GM12801 (cell line): ENCODE data around the gene TACC2.

Source experiments
- TF ChIP-seq, protein P1 (sequence below): IDR thresholded peaks from one replicate; pipeline ENCODE4 v1.5.1; 2011; ENCODE audit warnings: control low read depth; ENCODE audit not compliant: insufficient read length; ENCODE audit errors: extremely low read depth

Gene TACC2

DNA sequence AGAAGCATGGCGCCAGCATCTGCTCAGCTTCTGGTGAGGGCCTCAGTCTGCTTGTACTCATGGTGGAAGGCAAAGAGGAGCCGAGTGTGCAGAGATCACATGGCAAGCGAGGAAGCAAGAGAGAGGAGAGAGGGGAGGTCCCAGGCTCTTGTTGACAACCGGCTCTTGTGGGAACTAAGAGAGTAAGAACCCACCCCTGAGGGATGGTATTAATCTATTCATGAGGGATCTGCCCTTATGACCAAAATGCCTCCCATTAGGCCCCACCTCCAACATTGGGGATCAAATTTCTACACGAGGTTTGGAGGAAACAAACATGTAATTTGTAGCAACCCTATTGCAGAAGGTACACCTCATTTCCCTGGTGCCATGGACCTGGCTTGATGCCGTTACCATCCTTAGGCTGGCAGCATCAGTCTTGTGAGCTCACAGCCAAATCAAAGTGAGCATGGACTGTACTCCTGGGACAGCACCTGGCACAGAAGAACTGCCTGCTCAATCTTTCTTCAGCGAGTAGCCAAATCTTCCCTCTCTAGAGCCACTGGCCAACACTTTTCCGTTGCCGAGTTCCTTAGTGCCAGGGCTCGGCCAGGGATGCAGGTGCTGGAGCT, 288.7 kb downstream of the TACC2 start:
- TF ChIP-seq, protein P1, sequence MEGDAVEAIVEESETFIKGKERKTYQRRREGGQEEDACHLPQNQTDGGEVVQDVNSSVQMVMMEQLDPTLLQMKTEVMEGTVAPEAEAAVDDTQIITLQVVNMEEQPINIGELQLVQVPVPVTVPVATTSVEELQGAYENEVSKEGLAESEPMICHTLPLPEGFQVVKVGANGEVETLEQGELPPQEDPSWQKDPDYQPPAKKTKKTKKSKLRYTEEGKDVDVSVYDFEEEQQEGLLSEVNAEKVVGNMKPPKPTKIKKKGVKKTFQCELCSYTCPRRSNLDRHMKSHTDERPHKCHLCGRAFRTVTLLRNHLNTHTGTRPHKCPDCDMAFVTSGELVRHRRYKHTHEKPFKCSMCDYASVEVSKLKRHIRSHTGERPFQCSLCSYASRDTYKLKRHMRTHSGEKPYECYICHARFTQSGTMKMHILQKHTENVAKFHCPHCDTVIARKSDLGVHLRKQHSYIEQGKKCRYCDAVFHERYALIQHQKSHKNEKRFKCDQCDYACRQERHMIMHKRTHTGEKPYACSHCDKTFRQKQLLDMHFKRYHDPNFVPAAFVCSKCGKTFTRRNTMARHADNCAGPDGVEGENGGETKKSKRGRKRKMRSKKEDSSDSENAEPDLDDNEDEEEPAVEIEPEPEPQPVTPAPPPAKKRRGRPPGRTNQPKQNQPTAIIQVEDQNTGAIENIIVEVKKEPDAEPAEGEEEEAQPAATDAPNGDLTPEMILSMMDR: no peak

DNA sequence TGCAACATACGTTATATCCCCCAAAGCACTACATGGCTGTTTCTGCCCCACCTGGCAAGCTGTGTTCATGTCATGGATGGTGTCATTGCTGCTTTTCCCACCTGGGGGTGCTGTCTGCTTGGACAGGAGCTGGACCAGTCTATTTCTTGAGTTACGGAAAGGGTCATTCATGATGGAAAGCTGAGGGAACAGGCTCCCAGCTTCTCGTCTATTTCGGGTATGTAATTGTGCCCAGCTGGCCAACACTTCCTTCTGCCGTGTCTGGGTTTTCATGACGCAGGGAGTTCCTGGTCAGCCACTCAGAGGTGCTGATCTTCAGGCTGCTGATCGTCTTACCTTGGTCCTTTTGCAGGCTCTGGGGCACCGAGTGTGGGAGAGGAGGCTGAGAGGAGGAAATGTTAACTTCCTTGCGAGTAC, 290.8 kb downstream of the TACC2 start:
- TF ChIP-seq, protein P1: no peak

DNA sequence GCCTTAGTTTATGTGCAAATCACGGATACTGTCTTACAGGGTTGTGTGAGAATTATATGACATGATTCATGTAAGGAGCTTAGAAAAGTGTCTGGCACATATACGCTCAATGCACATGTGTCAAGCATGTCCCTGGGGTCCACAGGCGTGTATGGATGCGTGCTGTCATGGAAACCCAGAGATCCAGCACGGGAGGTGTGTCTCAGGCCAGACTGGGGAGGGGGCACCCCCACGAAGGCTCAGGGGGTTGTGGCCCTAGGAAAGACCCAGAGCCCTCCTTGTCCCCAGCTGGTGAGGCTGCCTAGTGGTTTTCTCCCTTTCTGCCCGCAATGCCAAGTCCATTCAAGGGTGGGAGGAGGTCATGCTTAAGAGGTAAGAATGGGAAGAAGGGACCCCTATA, 291.2 kb downstream of the TACC2 start:
- TF ChIP-seq, protein P1: no peak

DNA sequence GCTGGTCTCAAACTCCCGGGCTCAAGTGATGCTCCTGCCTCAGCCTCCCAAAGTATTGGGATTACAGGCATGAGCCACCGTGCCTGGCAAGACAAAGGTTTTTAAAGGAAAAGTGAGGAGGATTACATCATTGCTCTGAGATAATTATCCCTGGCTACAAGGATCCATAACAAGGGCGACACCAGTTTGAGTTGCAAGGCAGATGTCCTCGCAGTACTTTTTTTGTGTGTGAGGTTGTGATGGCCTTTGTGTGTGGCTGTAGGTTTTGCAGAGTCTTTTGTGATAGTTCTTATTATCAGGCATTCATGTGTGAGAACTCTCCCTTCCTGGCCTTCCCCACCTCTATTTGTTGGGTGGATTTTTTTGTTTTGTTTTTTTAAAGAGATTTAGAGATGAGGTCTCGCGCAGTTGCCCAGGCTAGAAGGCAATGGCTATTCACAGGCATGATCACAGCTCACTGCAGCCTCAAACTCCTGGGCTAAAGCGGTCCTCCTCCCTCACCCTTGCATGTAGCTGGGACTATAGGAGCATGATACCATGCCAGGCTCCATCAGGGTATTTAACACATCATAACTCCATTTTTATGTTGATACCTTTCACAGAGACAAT, 292.2 kb downstream of the TACC2 start:
- TF ChIP-seq, protein P1: no peak

DNA sequence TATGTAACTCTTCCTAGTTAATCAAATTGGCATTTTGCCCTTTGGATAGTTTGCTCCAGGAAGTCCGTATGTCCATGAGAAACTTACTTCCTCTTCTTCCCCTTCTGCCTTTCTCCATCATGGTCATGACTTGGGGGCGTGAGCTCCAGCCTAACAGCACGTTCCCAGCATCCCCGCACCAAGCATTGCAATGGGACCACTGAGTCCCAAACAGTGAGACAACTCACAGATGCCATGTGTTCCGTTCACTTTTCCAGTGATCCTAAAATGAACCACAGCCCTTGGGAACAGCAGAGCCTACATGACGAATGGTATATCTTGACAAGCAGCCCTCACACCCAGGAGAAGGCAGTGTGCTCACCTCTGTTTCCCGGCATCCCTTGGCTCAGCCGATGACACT, 292.8 kb downstream of the TACC2 start:
- TF ChIP-seq, protein P1: no peak

DNA sequence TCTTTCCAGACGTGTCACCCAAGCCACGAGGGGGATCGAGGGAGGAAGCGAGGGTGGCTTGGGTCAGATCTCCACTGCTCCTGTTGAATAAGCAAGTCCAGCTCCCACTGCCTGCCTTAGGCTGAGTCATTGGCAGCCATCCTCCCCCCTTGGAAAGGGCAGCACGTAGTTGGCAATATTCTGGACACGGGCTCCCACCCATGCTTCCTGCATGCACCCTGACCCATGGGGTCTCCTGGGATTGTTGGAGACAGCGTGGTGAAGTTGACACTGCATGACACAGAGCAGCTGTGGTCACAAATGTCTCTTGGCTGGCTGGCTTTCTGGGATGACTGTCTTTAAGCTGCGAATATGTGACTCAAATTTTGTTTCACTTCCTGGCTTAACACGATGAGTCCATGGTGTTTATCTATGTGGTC, 293.3 kb downstream of the TACC2 start:
- TF ChIP-seq, protein P1: no peak

DNA sequence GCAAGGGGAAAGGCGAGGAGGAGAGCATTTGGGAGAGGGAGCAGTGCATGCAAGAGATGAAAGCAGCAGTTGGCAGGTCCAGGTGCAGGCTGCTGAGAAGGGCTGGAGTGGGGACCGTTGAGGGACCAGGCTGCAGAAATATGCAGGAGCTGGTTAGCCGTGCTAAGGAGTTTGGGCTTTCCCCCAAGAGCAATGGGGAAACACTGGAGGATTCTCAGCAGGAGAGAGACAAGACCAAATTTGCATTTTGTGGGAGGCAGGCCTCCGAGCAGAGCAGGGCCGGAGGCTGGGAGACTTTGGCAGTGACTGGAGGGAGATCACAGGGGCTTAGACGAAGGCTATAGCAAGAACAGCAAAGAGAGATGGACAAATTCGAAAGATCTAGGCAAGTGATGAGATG, 293.9 kb downstream of the TACC2 start:
- TF ChIP-seq, protein P1: no peak
